Nephron (organoid): ENCODE results near the gene PYGB.

ENCODE experiments used
- H3K27ac Mint-ChIP-seq, 3 experiments: 2 replicates each; pipeline ENCODE4 v1.8.0; 2020; ENCODE audit warnings: mixed read lengths in 3 of 3, mild to moderate bottlenecking in 2 of 3, moderate library complexity in 1 of 3
- H3K27me3 Mint-ChIP-seq: 2 replicates; pipeline ENCODE4 v1.8.0; 2021; ENCODE audit warnings: low read depth, mild to moderate bottlenecking, moderate library complexity, mixed read lengths
- H3K36me3 Mint-ChIP-seq: 2 replicates; pipeline ENCODE4 v1.8.0; 2020; ENCODE audit warnings: low read depth, mixed read lengths
- H3K4me1 Mint-ChIP-seq: 2 replicates; pipeline ENCODE4 v1.8.0; 2020; ENCODE audit warnings: mixed read lengths
- H3K4me3 Mint-ChIP-seq, 3 experiments: 2 replicates each; pipeline ENCODE4 v1.8.0; 2020; ENCODE audit warnings: mild to moderate bottlenecking in 3 of 3, mixed read lengths in 3 of 3, moderate library complexity in 2 of 3
- H3K9me3 Mint-ChIP-seq: 2 replicates; pipeline ENCODE4 v1.8.0; 2020; ENCODE audit warnings: mixed read lengths
- TF ChIP-seq, protein P1 (sequence below), 3 experiments: fragments of 200-600 bp; sonication (generic); IDR thresholded peaks; one replicate each; pipeline ENCODE4 v1.5.0; 2021; ENCODE audit warnings: antibody characterized with exemption in 3 of 3; ENCODE audit not compliant: unreplicated experiment in 3 of 3

PYGB gene

GRCh38 chr20:25220810-25221591, 26.9 kb upstream of the PYGB start:
- Mint-ChIP-seq H3K4me1 (no peaks in the 10 kb centered on the region), H3K36me3 (peaks cover 16% of the 10 kb centered on the region), H3K27me3 (no peaks in the 10 kb centered on the region), H3K4me3 (no peak overlapping the region), H3K9me3 (no peaks in the 10 kb centered on the region), H3K27ac (no peak overlapping the region)
- TF ChIP-seq, protein P1, sequence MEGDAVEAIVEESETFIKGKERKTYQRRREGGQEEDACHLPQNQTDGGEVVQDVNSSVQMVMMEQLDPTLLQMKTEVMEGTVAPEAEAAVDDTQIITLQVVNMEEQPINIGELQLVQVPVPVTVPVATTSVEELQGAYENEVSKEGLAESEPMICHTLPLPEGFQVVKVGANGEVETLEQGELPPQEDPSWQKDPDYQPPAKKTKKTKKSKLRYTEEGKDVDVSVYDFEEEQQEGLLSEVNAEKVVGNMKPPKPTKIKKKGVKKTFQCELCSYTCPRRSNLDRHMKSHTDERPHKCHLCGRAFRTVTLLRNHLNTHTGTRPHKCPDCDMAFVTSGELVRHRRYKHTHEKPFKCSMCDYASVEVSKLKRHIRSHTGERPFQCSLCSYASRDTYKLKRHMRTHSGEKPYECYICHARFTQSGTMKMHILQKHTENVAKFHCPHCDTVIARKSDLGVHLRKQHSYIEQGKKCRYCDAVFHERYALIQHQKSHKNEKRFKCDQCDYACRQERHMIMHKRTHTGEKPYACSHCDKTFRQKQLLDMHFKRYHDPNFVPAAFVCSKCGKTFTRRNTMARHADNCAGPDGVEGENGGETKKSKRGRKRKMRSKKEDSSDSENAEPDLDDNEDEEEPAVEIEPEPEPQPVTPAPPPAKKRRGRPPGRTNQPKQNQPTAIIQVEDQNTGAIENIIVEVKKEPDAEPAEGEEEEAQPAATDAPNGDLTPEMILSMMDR (IDR thresholded peaks at IDR 0.05; ENCODE audit: unreplicated experiment in 3 of 3): no peak

- Mint-ChIP-seq H3K4me1 (no peaks in the 10 kb centered on the region), H3K27me3 (no peaks in the 10 kb centered on the region)
- TF ChIP-seq, protein P1 (IDR thresholded peaks at IDR 0.05; ENCODE audit: unreplicated experiment in 3 of 3): no peak
Measured at GRCh38 chr20:25221592-25222460, 26.1 kb upstream of the PYGB start.

GRCh38 chr20:25222461-25223178, 25.3 kb upstream of the PYGB start:
- no peak overlapping the region for H3K4me3 Mint-ChIP-seq
- H3K9me3 Mint-ChIP-seq: no peaks in the 10 kb centered on the region
- H3K36me3 Mint-ChIP-seq: peaks cover 7% of the 10 kb centered on the region

More at GRCh38 chr20:25221592-25222460, 26.1 kb upstream of the PYGB start:
- H3K27ac Mint-ChIP-seq: no peak overlapping the region
- H3K36me3 Mint-ChIP-seq: peaks cover 10% of the 10 kb centered on the region
- no peak overlapping the region for H3K4me3 Mint-ChIP-seq
- no peaks in the 10 kb centered on the region for H3K9me3 Mint-ChIP-seq

GRCh38 chr20:25223179-25223661, 24.7 kb upstream of the PYGB start:
- TF ChIP-seq, protein P1 (IDR thresholded peaks at IDR 0.05; ENCODE audit: unreplicated experiment in 3 of 3): no peak
- Mint-ChIP-seq H3K4me3 (no peak overlapping the region), H3K27me3 (no peaks in the 10 kb centered on the region), H3K27ac (peak overlapping the region in 1 of 3 experiments; percentile 91), H3K36me3 (peaks cover 1% of the 10 kb centered on the region), H3K9me3 (no peaks in the 10 kb centered on the region), H3K4me1 (peaks cover 7% of the 10 kb centered on the region)

More at GRCh38 chr20:25222461-25223178, 25.3 kb upstream of the PYGB start:
- TF ChIP-seq, protein P1 (IDR thresholded peaks at IDR 0.05; ENCODE audit: unreplicated experiment in 3 of 3): no peak
- Mint-ChIP-seq H3K27me3 (no peaks in the 10 kb centered on the region), H3K4me1 (peaks cover 7% of the 10 kb centered on the region), H3K27ac (peak overlapping the region in 1 of 3 experiments; percentile 91)

DNA sequence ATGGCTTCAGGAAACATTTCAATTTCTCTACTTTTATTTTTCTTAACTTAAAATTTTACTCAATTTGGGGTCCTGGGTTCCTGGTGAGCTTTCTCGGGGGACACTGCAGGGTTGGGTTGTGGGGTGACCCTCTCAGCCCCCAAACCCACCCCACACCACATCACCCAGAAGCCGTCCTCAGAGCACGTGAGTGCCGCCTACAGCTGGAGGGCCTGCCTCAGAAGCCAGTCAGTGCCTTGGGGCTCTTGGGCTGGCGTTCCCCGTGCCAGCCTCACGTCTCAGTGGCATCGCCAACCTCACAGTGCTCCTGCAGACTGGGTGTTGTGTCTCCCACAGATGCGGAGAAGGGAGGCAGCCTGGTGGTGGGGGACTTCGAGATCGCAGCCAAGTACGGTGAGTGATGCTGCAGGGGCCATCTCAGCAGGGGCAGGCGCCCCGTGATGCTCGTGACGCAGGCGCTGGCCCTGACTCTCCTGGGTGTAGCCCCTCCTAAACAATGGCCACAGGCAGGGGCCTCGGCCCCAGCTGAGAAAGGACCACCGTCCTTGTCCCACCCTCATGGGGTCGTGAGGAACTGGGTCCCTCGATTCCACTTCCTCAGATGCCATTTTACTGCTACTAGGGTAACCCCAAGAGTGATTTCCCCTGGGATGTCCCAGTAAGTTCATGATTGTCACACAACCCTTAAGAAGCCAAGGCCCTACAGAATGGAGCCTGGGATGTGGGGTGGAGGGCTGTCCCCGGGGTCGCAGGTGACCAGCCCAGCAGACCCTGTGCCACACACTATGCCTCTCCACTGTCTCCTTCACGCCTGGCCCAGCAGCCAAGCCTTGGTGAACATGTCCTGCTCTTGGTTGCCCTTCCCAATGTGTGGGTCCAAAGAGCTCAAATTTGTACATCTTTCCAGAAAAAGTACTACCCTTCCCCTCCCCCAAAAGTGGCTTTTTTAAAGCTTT, 23.8 kb upstream of the PYGB start:
- H3K36me3 Mint-ChIP-seq: no peaks in the 10 kb centered on the region
- peaks cover 7% of the 10 kb centered on the region for H3K4me1 Mint-ChIP-seq
- H3K4me3 Mint-ChIP-seq: no peak overlapping the region
- H3K27me3 Mint-ChIP-seq: no peaks in the 10 kb centered on the region
- H3K9me3 Mint-ChIP-seq: no peaks in the 10 kb centered on the region
- no peak overlapping the region for H3K27ac Mint-ChIP-seq
- TF ChIP-seq, protein P1 (IDR thresholded peaks at IDR 0.05; ENCODE audit: unreplicated experiment in 3 of 3): no peak
